Common myeloid progenitor, CD34-positive (primary cell): ENCODE measurements around the gene UVRAG.

ENCODE experiments used
- CTCF ChIA-PET: fragments of 350-600 bp; sonication (Branson Sonifier 250); formaldehyde crosslinking; loops from one replicate; lab custom pipeline; 2021; ENCODE audit warnings: antibody characterized with exemption; lab: Charles Lee
- POLR2A ChIA-PET: fragments of 350-600 bp; sonication (Branson Sonifier 250); formaldehyde crosslinking; loops from one replicate; lab custom pipeline; 2021; ENCODE audit warnings: antibody characterized with exemption; lab: Charles Lee
- DNase-seq, 3 donors: peaks; one replicate each; pipeline versions ENCODE4 v3.0.0 to v3.0.0-alpha.2; 2013
- H3K27ac ChIP-seq, 2 experiments: 1 replicate in 1 of 2; 2 replicates in 1 of 2; pipeline ENCODE4 v1.7.0; 2013; ENCODE audit warnings: inconsistent platforms in 2 of 2, low read length in 2 of 2, mild to moderate bottlenecking in 2 of 2, low read depth in 1 of 2, moderate library complexity in 1 of 2; ENCODE audit not compliant: severe bottlenecking in 2 of 2, insufficient read depth in 1 of 2, poor library complexity in 1 of 2
- H3K27me3 ChIP-seq, 5 experiments: replicated peaks in 2 of 5; 1 replicate in 3 of 5; 2 replicates in 2 of 5; pipeline versions ENCODE4 v1.6.1 to v1.7.0; 2013; ENCODE audit warnings: low read length in 4 of 5, mild to moderate bottlenecking in 2 of 5, moderate library complexity in 2 of 5, inconsistent platforms in 1 of 5; ENCODE audit not compliant: insufficient read depth in 5 of 5, control insufficient read depth in 4 of 5
- H3K36me3 ChIP-seq, 4 experiments: 1 replicate in 2 of 4; 2 replicates in 2 of 4; pipeline versions ENCODE4 v1.6.1 to v1.7.0; 2013; ENCODE audit warnings: low read length in 3 of 4, control low read depth in 1 of 4, mild to moderate bottlenecking in 1 of 4; ENCODE audit not compliant: control insufficient read depth in 4 of 4, insufficient read depth in 4 of 4
- H3K4me1 ChIP-seq, 4 experiments: 1 replicate in 3 of 4; 2 replicates in 1 of 4; pipeline versions ENCODE4 v1.6.1 to v1.7.1; 2013; ENCODE audit warnings: low read length in 3 of 4, mild to moderate bottlenecking in 3 of 4, control low read depth in 1 of 4, inconsistent platforms in 1 of 4, moderate library complexity in 1 of 4; ENCODE audit not compliant: control insufficient read depth in 4 of 4, insufficient read depth in 4 of 4; ENCODE audit errors: control extremely low read depth in 1 of 4
- H3K4me3 ChIP-seq, 7 experiments: 1 replicate in 4 of 7; 2 replicates in 3 of 7; pipeline versions ENCODE4 v1.5.1 to v1.7.0; 2013; ENCODE audit warnings: mild to moderate bottlenecking in 7 of 7, low read length in 6 of 7, moderate library complexity in 6 of 7, inconsistent platforms in 2 of 7, low read depth in 2 of 7, control low read depth in 1 of 7; ENCODE audit not compliant: insufficient read depth in 4 of 7, control insufficient read depth in 1 of 7; ENCODE audit errors: extremely low read depth in 1 of 7
- H3K9me3 ChIP-seq, 5 experiments: 1 replicate in 4 of 5; 2 replicates in 1 of 5; pipeline versions ENCODE4 v1.6.1 to v1.7.1; 2013; ENCODE audit warnings: low read length in 4 of 5, mild to moderate bottlenecking in 2 of 5, inconsistent platforms in 1 of 5, low read depth in 1 of 5, moderate library complexity in 1 of 5; ENCODE audit not compliant: control insufficient read depth in 4 of 5, insufficient read depth in 2 of 5; ENCODE audit errors: control extremely low read depth in 1 of 5
- WGBS: methylation state at CpG from one replicate; pipeline ENCODE4 v1.1.5; 2013; ENCODE audit not compliant: insufficient coverage; 5-methylcytosine and 5-hydroxymethylcytosine counted together

UVRAG gene

DNA sequence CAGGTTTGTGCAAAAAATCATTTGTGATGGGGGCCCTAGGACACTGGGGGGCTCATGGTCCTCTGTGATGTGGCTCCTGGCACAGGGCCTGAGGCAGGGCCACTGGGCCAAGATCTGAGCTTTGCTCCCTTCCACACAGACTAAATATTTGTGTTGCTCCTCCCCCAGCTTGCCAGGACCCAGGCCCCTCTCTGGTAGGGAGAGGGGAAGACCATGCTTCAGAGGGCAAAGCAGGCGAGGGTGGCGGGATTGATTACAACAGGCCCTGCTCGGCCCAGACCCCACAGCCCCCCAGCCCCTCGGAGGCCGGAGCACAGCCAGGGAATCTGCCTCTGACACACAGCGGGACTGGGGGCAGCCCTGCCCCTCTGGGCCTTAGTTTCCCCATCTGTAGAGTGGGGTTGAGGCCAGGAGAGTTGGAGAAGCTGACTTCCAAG is 362.3 kb downstream of the UVRAG start:
- no peaks in the 10 kb centered on the region for H3K9me3 ChIP-seq
- no peaks in the 10 kb centered on the region for H3K27me3 ChIP-seq
- ChIA-PET POLR2A (no interaction called here), CTCF (no interaction called here)
- no peaks in the 10 kb centered on the region for H3K4me1 ChIP-seq
- no peaks in the 10 kb centered on the region for H3K36me3 ChIP-seq
- H3K27ac ChIP-seq, result no peak overlapping the region
- DNase-seq, result no peak
- no peak overlapping the region for H3K4me3 ChIP-seq
- WGBS, result 100% methylated on average over 4 of the region's 6 CpGs

DNA sequence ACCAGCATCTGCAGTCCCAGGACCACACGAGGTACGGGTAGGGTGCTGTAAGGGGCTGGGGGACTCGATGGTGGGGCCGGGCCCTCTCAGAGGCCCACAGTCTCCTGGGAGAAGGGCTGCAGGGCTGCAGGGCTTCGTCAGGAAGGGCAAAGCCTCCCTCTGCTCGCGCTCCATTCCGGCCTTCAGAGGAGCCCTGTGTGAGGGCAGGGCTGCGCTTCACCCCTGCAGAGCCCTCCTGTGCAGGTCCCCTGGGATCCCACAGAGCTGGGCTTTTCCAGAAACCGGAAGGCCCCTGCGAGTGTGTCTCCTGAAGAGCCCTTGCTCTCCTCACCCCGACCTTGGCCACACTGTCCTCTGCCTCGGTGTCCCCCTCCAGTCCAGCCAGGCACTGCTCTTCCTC is 364.1 kb downstream of the UVRAG start:
- 91% methylated on average over 12 of the region's 13 CpGs for WGBS
- no peaks in the 10 kb centered on the region for H3K9me3 ChIP-seq
- no peak for DNase-seq
- H3K27ac ChIP-seq, result no peak overlapping the region
- H3K4me3 ChIP-seq, result no peak overlapping the region
- no peaks in the 10 kb centered on the region for H3K27me3 ChIP-seq
- POLR2A ChIA-PET, result no interaction called here
- peaks cover 0 to 4% (median 1%) of the 10 kb centered on the region in 4 experiments for H3K4me1 ChIP-seq
- CTCF ChIA-PET, result no interaction called here
- no peaks in the 10 kb centered on the region for H3K36me3 ChIP-seq

DNA sequence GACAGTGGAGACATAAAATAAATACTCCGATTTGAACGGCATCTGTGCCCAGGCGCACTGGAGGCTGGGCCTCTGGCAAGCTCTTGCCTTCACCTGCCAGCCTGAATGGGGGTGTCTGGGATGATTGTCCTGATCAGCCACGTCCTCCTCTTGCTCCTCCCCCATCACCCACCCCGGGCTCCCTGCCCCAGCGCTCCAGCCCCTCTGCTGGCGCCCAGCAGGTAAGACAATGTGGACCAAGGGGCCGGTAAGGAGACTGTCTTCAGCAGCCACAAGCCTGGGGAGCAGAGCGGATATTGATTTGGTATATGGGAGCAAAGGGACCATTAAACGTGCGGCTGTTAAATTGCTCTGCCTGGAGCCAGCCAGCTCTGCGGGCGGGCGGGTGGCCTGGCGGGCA is 366.4 kb downstream of the UVRAG start:
- WGBS, result over 99% methylated on average over 10 of the region's 15 CpGs
- no peaks in the 10 kb centered on the region for H3K27me3 ChIP-seq
- no peak for DNase-seq
- peaks cover 0 to 15% (median 11%) of the 10 kb centered on the region in 4 experiments for H3K4me1 ChIP-seq
- POLR2A ChIA-PET, result no interaction called here
- H3K4me3 ChIP-seq, result no peak overlapping the region
- no peaks in the 10 kb centered on the region for H3K9me3 ChIP-seq
- H3K36me3 ChIP-seq, result no peaks in the 10 kb centered on the region
- CTCF ChIA-PET, result interaction anchor here (1.0 kb wide), 1 partner anchor 25 kb away, joined by 3 read pairs; the partner anchor contains the start of gene WNT11
- H3K27ac ChIP-seq, result no peak overlapping the region

DNA sequence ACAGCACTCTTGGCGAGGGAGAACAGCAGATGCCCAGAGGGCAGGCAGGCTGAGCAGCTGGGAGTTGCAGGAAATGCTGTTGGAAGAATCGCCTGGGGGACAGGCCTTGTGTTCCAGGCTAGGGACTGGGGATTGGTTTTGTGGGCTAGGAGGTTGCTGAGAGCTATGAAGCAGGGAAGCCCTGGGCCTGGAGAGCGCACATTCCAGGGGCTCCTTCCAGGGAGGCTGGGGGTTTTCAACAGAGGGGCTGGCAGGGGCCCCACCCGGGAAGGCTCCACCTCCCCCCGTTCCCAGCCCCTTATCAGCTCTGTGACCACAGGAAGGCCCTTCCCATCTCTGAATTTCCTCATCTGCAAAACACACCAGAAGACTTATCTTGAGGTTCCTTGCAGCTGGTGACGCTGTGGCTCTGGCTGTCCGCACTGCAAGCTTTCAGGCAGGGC is 369.6 kb downstream of the UVRAG start:
- ChIA-PET POLR2A (no interaction called here), CTCF (interaction anchor here (0.9 to 1.3 kb wide), 2 partner anchors 13 to 133 kb away, joined by 3 to 4 read pairs; no protein-coding TSS in a partner anchor)
- no peak overlapping the region for H3K4me3 ChIP-seq
- H3K36me3 ChIP-seq, result no peaks in the 10 kb centered on the region
- no peak overlapping the region for H3K27ac ChIP-seq
- H3K27me3 ChIP-seq, result no peaks in the 10 kb centered on the region
- H3K9me3 ChIP-seq, result no peaks in the 10 kb centered on the region
- DNase-seq, result peak in 2 of 3 donors; percentile 33 to 46
- peaks cover 0 to 15% (median 11%) of the 10 kb centered on the region in 4 experiments for H3K4me1 ChIP-seq
- 29% methylated on average over 3 of the region's 7 CpGs for WGBS

DNA sequence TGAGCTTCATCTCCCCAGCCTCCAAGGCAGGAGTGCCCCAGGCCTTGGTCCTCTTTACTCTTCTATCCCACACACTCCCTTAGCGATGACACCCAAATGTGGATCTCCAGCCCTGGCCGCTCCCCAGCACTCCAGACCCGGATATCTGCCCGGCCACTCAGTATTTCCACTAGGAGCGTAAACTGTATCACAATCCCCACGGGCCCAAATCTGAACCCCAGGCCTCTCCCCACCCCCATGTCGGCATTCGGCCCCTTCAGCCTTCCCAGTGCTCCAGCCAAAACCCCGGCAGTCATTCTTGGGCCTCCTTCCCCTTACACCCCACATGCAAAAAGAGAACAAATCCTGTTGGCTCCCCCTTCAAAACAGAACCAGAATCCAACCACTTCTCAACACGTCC is 370.5 kb downstream of the UVRAG start:
- ChIA-PET CTCF (interaction anchor here (1.3 to 1.5 kb wide), 5 partner anchors 10 to 288 kb away, joined by 3 to 9 read pairs (median 4); no protein-coding TSS in a partner anchor), POLR2A (no interaction called here)
- DNase-seq, result no peak
- no peaks in the 10 kb centered on the region for H3K27me3 ChIP-seq
- no peaks in the 10 kb centered on the region for H3K36me3 ChIP-seq
- peaks cover 0 to 15% (median 11%) of the 10 kb centered on the region in 4 experiments for H3K4me1 ChIP-seq
- 96% methylated on average over 9 of the region's 10 CpGs for WGBS
- no peak overlapping the region for H3K27ac ChIP-seq
- no peak overlapping the region for H3K4me3 ChIP-seq
- H3K9me3 ChIP-seq, result no peaks in the 10 kb centered on the region

DNA sequence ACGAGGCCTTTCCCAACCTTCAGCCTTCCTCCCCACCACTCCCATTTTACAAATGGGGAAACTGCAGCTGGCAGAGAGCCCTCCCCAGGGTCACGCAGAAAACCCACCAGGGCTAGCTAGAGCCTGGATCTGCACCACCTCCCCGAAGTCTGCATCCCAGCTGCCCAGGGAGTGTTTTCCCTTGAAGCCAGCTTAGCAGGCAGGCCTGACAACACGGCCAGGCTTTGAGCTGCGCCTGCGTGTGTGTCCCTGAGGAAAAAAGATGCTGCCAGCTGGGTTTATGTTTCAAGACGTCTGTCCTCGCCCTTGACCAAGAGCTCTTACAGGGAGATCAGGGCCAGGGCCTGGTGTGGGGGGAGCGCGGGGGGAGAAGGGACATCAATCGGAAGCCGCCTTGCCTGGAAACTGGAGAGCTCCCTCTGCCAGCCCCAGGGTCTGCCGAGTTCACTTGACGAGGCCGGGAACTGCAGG is 371.0 kb downstream of the UVRAG start:
- no peak for DNase-seq
- H3K27ac ChIP-seq, result no peak overlapping the region

DNA sequence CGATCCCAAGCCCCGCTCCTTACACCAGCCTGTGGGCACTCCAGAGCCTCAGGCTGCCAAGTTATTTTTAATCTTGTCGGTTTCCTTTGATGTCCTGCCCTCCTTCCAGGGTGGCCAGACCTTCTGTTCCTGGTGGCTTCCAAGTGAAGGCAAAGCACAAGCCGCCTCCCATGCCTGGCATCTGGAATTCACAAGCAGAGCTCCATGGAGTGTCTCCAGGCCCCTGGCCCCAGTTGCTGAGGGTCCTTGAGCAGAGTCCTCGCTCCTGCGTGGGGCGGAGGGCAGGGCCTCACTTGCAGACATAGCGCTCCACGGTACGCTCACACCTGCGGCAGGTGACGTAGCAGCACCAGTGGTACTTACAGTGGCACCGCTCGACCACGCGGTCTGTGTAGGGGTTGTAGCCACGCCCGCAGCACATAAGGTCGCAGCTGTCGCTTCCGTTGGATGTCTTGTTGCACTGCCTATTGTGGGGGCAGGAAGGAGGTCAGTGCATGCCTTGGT is 371.8 kb downstream of the UVRAG start:
- H3K4me1 ChIP-seq, result peaks cover 0 to 15% (median 11%) of the 10 kb centered on the region in 4 experiments
- no peaks in the 10 kb centered on the region for H3K36me3 ChIP-seq
- POLR2A ChIA-PET, result no interaction called here
- DNase-seq, result no peak
- no peak overlapping the region for H3K4me3 ChIP-seq
- CTCF ChIA-PET, result interaction anchor here (1.3 to 1.5 kb wide), 3 partner anchors 9 to 290 kb away, joined by 4 to 9 read pairs (median 4); no protein-coding TSS in a partner anchor
- H3K27me3 ChIP-seq, result no peaks in the 10 kb centered on the region
- 97% methylated on average over 16 of the region's 21 CpGs for WGBS
- H3K27ac ChIP-seq, result no peak overlapping the region
- no peaks in the 10 kb centered on the region for H3K9me3 ChIP-seq

More for the DNA sequence above, 371.0 kb downstream of the UVRAG start:
- CTCF ChIA-PET, result interaction anchor here (0.7 to 1.5 kb wide), 6 partner anchors 10 to 289 kb away, joined by 3 to 9 read pairs (median 4); no protein-coding TSS in a partner anchor
- 94% methylated on average over 6 of the region's 15 CpGs for WGBS
- no peak overlapping the region for H3K4me3 ChIP-seq
- no peaks in the 10 kb centered on the region for H3K9me3 ChIP-seq
- no peaks in the 10 kb centered on the region for H3K36me3 ChIP-seq
- POLR2A ChIA-PET, result no interaction called here
- H3K27me3 ChIP-seq, result no peaks in the 10 kb centered on the region
- peaks cover 0 to 15% (median 11%) of the 10 kb centered on the region in 4 experiments for H3K4me1 ChIP-seq
